GM20431 (cell line): ENCODE measurements around the gene ZNF502.
"Not testable (repeated sequence)": the region's sequence is repeated elsewhere in the genome, so short reads cannot be mapped to it uniquely, and the experiment has no call there.

Source experiments
- in situ Hi-C: fragments of 300-500 bp; cut with MseI, MboI; formaldehyde crosslinking; loops from one replicate; pipeline ENCODE4 v1.15.0; 2020; ENCODE audit warnings: low sequenced_read_pairs; ENCODE audit not compliant: unreplicated experiment

ZNF502 gene

DNA sequence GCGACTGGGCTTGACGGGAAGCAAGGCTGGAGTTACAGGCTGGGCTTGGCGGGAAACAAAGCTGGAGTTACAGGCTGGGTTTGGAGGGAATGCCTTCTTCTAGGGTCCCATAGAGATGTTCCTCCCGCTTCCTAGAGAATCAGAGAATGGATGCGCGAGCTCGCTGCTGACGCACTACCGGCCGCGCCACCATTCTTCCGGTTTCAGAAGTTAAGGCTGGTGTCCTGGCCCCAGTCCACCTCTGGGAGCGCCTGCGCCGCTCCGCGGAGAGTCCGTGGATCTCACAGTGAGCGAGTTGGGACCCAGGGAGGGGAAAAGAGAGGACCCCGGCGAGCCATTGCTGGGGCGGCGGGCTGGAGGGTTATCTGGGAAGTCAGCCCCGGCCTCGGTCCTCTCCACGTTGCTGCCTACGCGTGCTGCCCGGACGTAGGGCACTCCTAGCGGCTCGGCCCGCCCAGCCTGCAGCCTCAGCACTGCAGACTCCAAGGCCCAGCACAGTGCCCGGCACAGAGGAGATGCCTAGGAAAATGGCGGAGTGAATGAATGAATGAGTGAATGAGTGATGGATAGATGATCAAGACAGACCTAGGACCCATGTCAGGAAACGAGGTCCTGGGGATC is at the start of gene ZNF502:
ZNF502 (plus strand) TSS at position 206 of the 621 bp plus-strand sequence. CDS start 7,602 bp downstream, outside the sequence.
- in situ Hi-C loops = no loop called here

DNA sequence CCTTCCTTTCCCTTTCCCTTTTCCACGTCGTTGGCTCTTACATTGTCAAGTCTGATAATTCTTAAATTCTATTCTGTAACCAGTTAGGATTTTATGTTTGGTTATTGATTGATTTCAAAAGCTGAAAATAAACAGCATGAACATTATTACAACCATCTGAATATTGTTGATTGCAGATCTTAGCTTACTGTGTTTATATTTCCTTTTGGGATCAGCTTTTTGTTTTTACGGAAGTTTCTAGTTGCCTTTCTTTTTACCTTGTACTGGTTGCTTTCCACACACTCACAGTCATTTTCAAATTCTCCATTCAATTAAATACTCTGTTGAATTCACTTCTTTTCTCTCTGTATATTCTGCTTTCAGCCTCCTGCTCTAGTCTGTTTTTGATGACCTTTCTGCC is 47.3 kb upstream of the ZNF502 start:
- in situ Hi-C loops = no loop called here

DNA sequence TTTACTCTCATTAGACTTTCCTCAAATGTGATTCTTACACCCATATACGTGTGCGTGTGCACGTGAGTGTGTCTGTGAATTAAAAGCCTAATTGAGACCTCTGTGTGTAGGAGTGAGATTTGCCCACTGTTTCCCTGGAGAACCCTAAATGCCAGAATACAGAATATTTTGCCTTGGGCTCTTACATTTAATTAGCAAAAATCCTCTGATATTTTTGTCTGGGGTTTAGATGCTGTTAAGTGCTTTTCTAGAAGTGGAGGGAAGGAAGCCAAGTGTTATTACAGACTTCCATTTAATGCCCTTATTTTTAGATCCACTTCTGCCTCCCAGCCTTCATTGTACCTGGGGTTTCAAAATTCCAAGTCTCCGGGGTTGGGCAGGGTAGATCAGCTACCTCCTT is 46.1 kb upstream of the ZNF502 start:
- in situ Hi-C loops = no loop called here

DNA sequence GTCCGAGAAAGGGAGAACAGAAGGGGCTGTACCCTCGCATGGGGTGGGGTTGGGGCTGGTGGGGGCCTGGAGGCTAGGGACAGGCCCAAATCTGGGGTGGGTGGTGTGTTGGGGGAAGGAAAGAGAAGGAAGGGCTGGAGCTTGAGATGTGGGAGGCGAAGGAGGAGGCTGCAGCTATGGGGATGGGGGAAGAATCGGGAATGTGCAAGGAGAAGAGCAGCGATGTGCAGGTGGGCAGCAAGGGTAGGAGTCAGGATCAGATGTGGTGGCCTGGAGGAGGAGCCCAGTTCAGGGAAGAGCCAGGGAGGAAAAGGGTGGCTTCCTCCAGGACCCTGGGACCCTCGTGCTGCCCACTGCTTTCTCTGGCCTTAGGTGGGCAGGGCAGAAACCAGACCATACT is 42.7 kb upstream of the ZNF502 start:
- in situ Hi-C loops = no loop called here

DNA sequence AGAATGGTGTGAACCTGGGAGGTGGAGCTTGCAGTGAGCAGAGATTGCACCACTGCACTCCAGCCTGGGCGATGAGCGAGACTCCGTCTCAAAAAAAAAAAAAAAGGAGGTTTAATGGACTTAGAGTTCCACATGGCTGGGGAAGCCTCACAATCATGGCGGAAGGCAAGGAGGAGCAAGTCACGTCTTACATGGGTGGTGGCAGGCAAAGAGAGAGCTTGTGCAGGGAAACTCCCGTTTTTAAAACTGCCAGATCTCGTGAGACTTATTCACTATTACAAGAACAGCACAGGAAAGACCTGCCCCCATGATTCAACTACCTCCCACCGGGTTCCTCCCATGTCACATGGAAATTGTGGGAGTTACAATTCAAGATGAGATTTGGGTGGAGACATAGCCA is 39.0 kb upstream of the ZNF502 start:
- in situ Hi-C loops = not testable (repeated sequence)

DNA sequence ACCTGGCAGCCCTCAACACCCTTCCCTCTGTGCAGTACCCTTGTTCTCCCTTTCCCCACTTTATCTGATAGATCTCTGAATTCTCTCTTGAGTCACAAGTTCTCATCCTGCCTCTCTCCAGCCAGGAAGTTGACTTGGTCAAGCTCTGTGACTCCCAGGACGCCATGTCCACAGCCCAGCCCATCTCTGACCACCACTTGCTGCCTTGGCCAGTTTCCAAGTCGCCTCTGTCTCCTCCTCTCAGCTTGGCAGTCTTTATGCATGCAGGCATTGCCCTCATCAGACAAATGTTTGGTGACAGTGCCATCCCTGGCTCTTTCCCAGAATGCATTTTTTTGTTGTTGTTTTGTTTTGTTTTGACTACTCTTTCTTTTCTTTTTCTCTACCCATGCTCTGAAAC is 38.2 kb upstream of the ZNF502 start:
- in situ Hi-C loops = no loop called here

DNA sequence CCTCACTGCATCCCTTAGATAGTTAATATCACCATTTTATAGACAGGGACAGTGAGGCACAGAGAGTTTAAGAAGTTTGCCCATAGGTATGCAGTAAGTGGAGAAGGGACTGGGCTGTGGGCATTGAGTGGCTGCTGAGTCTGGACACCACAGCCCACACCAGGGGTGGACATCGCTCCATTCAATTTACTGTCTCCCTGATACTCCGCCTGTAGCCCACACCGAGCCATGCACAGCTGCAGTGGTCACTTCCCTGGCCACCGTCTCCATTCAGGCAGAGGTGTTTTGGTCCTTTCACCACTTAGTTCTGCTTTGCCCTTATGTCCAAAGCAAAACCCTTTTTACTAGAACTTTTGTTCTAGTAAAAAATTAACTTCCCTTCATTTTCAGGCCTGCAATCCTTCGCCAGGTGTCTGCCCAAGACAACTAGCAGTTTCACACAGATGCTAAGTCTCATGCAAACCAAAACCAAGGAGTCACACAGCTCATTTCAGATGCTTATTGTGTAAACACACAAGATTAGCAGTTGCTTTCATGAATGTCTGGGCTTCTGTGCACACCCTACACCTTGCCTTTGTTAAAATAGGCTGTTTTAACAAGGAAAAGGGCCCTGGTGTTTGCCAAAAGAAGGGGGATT is 33.9 kb upstream of the ZNF502 start:
- in situ Hi-C loops = no loop called here

DNA sequence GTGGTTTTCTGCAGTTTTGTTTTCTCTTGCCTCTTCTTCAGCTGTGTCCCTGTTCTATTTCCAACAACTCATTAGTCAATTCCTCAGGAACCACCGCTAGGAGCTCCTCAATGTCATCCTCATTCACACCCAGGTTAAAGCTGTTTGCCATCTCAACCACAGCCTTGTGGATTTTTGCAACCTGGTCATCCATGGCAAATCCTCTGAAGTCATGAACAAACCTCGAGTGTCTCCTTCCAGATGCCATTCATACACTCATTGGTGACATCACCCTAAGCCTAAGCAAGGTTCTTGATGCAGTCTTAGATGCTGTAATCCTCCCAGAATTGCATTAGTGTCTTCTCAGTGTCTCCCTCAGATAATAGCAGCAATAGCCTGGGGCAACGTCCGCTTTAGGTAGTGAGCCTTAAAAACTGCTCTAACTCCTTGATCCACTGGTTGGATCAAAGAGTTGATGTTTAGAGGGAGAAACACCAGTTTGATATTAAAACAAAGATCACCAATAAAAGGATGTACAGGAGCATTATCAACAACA is 31.5 kb upstream of the ZNF502 start:
- in situ Hi-C loops = no loop called here

DNA sequence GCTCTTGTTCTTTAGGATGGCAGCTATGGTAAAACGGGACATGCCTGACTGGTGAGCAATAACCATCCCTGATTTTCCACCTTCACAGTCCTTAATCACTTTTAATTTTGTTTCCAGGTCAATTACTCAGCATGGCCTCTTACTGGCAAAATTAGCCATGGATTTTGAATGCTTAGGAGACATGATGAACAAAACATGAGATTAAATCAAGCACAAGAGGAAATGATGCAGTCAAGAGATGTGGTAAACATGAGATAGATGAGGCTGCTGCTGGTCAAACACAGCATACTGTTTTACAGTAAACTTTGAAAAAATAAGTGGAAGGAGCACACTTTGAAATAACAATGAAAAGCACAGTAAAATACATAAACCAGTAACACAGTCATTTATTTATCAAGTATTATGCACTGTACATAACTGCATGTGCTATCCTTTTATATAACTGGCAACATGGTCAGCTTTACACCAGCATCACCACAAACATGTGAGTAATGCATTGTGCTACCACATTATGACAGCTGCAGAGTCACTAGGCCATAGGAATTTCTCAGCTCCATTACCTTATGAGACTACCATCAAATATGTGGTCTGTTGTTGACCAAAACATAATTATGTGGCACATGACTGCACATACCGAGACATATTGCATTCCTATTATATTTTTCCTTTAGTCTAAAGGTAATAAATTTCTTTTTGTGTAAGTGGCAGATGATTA is 30.1 kb upstream of the ZNF502 start:
- in situ Hi-C loops = no loop called here

DNA sequence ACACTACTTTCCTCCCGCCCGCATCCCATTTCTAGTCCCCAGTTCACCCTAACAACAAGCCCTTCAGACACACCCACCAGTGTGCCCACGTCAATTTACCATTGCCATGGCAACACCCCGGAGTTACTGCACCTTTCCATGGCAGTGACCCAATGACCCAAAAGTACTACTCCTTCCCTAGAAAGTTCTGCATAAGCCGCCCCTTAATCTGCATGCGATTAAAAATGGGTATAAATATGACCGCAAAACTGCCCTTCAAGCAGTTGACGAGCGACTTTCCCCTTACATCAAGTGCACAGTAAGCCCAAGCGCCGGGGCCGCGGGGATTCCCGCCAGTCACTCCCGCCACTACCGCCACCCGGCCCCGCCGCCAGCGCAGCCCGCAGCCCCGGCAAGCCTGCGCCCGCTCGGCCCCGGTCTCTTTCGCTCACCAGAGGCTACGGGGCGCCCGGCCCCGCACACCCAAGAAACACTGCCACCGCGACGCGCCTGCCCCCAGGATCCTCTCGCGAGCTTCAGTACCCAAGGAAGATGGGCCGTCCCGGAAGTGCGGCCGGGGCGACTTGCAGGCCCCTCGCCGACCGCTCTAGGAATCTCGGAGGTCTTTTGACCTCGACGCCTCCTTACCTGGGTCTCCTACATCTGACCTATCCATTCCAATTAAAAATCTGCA is 27.2 kb upstream of the ZNF502 start:
- in situ Hi-C loops = no loop called here

DNA sequence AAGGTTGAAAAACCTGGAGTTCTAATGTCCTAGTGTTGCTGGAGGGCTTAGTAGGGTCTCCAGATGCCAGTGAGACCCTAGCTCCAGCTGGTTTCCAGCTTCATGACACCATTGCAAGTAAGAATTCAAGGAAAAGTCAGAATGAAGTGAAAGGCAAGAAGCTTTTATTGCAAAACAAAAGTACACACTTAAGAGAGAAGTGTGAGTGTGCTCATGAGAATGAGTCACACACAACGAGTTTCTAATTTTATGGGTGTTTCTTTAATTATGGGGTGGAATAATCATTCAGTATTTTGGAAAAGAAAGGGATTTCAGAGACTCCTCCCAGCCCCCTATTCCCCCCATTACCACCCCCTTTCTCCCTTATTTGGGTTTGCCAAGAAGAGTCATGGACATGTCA is 24.6 kb upstream of the ZNF502 start:
- in situ Hi-C loops = no loop called here

DNA sequence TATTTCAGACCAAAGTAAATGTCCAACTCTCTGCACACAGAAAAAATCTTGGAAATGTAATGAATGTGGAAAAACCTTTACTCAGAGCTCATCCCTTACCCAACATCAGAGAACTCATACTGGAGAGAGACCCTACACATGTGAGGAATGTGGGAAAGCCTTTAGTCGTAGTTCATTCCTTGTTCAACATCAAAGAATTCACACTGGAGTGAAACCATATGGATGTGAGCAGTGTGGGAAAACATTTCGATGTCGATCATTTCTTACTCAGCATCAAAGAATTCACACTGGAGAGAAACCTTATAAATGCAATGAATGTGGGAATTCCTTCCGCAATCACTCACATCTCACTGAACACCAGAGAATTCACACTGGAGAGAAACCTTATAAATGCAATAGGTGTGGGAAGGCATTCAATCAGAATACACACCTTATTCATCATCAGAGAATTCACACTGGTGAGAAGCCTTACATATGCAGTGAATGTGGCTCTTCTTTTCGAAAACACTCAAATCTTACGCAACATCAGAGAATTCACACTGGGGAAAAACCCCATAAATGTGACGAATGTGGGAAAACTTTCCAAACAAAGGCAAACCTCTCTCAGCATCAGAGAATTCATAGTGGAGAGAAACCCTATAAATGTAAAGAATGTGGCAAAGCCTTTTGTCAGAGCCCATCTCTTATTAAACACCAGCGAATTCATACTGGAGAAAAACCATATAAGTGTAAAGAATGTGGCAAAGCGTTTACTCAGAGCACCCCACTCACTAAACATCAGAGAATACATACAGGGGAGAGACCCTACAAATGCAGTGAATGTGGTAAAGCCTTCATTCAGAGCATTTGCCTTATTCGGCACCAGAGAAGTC is 9.0 kb downstream of the ZNF502 start:
- in situ Hi-C loops = no loop called here

DNA sequence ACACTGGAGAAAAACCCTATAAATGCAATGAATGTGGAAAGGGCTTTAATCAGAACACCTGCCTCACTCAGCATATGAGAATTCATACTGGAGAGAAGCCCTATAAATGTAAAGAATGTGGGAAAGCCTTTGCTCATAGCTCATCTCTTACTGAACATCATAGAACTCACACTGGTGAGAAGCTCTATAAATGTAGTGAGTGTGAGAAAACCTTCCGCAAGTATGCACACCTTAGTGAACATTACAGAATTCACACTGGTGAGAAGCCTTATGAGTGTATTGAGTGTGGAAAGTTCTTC is 9.6 kb downstream of the ZNF502 start:
- in situ Hi-C loops = no loop called here

DNA sequence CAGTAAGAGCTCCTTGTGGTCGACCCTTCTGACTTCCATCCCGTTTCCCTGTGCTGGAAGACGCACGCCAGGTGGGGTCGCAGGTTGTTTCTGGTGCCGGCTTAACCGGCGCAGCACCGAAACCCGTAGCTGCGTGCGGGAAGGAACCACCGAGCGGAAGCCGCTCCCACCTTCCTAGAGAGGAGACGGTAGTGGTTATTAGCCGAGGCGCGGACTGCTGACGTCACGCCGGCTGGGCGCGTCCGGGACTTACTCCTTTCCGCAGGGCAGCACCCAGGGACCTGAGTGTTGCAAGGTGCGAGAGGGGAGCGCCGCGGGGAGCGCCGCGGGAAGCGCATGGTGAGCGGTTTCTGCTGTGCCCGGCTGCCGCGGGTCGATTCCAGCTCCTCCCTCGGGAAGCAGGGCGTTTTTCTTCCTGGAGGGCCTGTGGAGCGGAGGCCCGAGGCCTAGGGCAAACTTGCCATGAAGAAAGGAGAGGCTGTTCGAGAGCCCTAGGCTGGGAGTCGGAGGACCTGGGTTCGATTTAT is 17.0 kb downstream of the ZNF502 start, which contains the start of gene ZNF501:
ZNF501 (plus strand) TSS at position 252 of the 527 bp plus-strand sequence. CDS start 4,787 bp downstream, outside the sequence.
- in situ Hi-C loops = no loop called here

DNA sequence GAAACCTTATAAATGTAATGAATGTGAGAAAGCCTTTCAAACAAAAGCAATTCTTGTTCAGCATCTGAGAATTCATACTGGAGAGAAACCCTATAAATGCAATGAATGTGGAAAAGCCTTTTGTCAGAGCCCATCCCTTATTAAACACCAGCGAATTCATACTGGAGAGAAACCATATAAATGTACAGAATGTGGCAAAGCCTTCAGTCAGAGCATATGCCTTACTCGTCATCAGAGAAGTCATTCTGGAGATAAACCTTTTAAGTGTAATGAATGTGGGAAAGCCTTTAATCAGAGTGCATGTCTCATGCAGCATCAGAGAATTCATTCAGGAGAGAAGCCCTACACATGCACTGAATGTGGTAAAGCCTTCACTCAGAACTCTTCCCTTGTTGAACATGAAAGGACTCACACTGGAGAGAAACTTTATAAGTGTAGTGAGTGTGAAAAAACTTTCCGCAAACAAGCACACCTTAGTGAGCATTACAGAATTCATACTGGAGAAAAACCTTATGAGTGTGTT is 22.2 kb downstream of the ZNF502 start:
- in situ Hi-C loops = no loop called here

DNA sequence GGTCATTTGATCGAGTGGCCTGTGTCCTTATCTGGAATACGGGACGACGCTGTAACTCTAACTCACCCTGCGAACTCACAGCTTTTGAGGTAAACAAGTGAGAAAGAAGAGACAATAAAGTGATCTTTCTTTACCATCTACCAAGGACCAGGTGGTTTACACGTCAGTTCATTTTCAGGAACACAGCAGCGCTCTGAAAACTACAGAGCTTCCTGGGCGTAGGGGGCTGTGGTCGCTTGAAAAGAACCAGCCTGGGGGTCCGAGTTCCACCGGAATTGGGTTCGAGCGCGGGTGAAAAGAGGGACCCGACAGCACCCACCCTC is 48.6 kb downstream of the ZNF502 start:
- in situ Hi-C loops = no loop called here

DNA sequence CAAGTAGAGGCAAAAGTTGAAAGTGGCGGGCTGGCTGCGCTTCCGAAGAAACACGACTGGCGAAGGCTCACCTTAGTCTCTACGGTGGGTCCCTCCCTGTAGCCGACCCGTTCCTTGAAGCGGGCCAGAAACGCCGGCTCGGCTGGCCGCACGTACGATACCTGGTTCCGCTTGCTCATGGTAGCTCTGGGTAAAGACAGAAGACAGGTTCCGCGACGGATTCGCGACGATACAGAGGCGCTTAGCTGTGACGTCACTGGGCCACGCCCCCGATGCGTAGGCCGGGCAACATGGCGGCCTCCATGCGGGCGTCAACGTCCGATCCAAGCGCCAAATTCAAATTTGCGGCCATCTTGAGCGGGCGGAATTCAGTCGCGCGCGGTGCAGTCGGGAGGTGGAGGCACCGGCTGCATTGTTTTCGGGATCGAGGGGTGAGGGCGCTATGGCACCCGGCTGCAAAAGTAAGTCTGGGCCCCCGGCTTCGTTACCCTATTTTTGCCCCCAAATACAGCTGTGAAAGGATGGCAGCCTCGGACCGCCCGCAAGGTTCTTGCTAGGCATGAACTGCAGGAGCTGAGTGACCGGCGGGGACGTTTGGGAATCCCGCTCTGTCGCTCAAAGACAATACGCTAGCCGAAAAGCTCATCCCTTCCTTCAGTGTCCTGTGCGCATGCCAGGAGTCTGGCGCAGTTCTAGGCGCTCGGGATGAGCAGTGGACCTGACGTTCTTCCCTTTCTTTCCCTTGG is 49.1 kb downstream of the ZNF502 start, which contains the start of the genes KIAA1143 and KIF15:
KIAA1143 (minus strand) TSS at position 196 of the 746 bp plus-strand sequence; CDS start at position 179, 17 bp downstream.
KIF15 (plus strand) TSS at position 371 of the 746 bp plus-strand sequence; CDS start at position 443, 72 bp downstream.
- in situ Hi-C loops = no loop called here

DNA sequence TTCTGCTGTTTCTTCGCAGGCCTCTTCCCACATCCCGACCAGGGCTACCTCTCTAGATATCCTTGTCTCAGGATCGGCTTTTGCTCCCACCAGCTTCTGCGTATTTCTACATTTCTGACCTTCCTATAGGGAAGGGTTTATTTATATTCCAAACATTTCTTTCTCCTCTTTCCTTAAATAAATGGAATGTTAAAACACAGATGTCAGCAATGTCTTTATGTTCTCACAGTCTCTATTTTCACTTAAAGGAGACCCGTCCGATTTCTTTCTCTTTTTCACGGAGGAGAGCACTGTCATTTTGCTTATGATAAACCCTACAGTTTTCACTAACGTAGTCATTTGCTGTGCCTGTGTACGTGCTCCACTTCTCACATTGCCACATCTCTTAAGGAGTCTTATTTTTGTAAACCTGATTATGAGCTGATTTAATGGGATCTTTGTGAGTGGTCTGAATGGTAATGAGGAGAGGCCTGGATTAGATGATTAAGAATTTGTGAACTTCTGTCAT is 49.8 kb downstream of the ZNF502 start:
- in situ Hi-C loops = no loop called here
